ENCODE measurements around the gene TP53I11. TPM values are rescaled to one million over a fixed set of nuclear protein-coding genes. Genes with fewer than 3 reads are reported as not detected.

TP53I11 gene
- total RNA-seq, 1 donor from 2014 or later, result 23.1 TPM

- Histone ChIP-seq H4K20me1 (ENCODE audit: low read depth) (no peaks in the 10 kb centered on the region), H3K9me3 (ENCODE audit: low read depth) (no peaks in the 10 kb centered on the region), H3K27me3 (no peaks in the 10 kb centered on the region), H2AFZ (replicated peaks) (no peak overlapping the region), H3K4me3 (no peak overlapping the region), H3K4me1 (peaks cover 17% of the 10 kb centered on the region), H3K9ac (no peak overlapping the region), H3F3A (ENCODE audit: low read depth) (no peaks in the 10 kb centered on the region), H3K36me3 (no peaks in the 10 kb centered on the region), H3K4me2 (no peak overlapping the region), H3K27ac (no peak overlapping the region), H3K79me2 (ENCODE audit: low read depth) (no peaks in the 10 kb centered on the region)
- no peak overlapping the region for H3K4me3 Mint-ChIP-seq
- H3K27ac Mint-ChIP-seq, result no peak overlapping the region
- H3K4me1 Mint-ChIP-seq, result peaks cover 27% of the 10 kb centered on the region
- peaks cover 7% of the 10 kb centered on the region for H3K27me3 Mint-ChIP-seq (ENCODE audit: insufficient read depth, low read depth)
- TF ChIP-seq EZH2phosphoT487 (IDR thresholded peaks at IDR 0.05) (no peak), CTCF (IDR thresholded peaks at IDR 0.05) (no peak), EZH2 (IDR thresholded peaks at IDR 0.05) (no peak)
- H3K9me3 Mint-ChIP-seq, result no peaks in the 10 kb centered on the region
- no peak for DNase-seq (ENCODE audit: low spot score)
- H3K36me3 Mint-ChIP-seq, result peaks cover 16% of the 10 kb centered on the region
These were observed 34.4 kb downstream of the TP53I11 start for GRCh38 chr11:44916331-44916730.

- Histone ChIP-seq H3K4me1 (peaks cover 20% of the 10 kb centered on the region), H3K4me2 (no peak overlapping the region), H3K4me3 (no peak overlapping the region), H2AFZ (replicated peaks) (no peak overlapping the region), H3K9ac (no peak overlapping the region), H3F3A (ENCODE audit: low read depth) (no peaks in the 10 kb centered on the region), H3K79me2 (ENCODE audit: low read depth) (no peaks in the 10 kb centered on the region), H3K9me3 (ENCODE audit: low read depth) (no peaks in the 10 kb centered on the region), H3K36me3 (no peaks in the 10 kb centered on the region), H4K20me1 (ENCODE audit: low read depth) (no peaks in the 10 kb centered on the region), H3K27ac (no peak overlapping the region), H3K27me3 (no peaks in the 10 kb centered on the region)
- Mint-ChIP-seq H3K9me3 (no peaks in the 10 kb centered on the region), H3K4me1 (peaks cover 33% of the 10 kb centered on the region), H3K4me3 (no peak overlapping the region), H3K36me3 (peaks cover 18% of the 10 kb centered on the region), H3K27me3 (ENCODE audit: insufficient read depth, low read depth) (peaks cover 7% of the 10 kb centered on the region), H3K27ac (no peak overlapping the region)
- TF ChIP-seq CTCF (IDR thresholded peaks at IDR 0.05), result no peak
- no peak for TF ChIP-seq EZH2 (IDR thresholded peaks at IDR 0.05)
- no peak for TF ChIP-seq EZH2phosphoT487 (IDR thresholded peaks at IDR 0.05)
- no peak for DNase-seq (ENCODE audit: low spot score)
These were observed 35.1 kb downstream of the TP53I11 start for GRCh38 chr11:44915621-44916020.

GRCh38 chr11:44915004-44915403, 35.7 kb downstream of the TP53I11 start:
- H3K36me3 ChIP-seq, result no peaks in the 10 kb centered on the region
- peaks cover 6% of the 10 kb centered on the region for H3K27me3 Mint-ChIP-seq (ENCODE audit: insufficient read depth, low read depth)
- DNase-seq (ENCODE audit: low spot score), result no peak

More at GRCh38 chr11:44915004-44915403, 35.7 kb downstream of the TP53I11 start:
- TF ChIP-seq EZH2 (IDR thresholded peaks at IDR 0.05), result no peak
- no peak for TF ChIP-seq EZH2phosphoT487 (IDR thresholded peaks at IDR 0.05)
- no peak for TF ChIP-seq CTCF (IDR thresholded peaks at IDR 0.05)
- no peaks in the 10 kb centered on the region for H3K79me2 ChIP-seq (ENCODE audit: low read depth)
- H3K27me3 ChIP-seq, result no peaks in the 10 kb centered on the region
- no peaks in the 10 kb centered on the region for H4K20me1 ChIP-seq (ENCODE audit: low read depth)
- H3K9me3 ChIP-seq (ENCODE audit: low read depth), result no peaks in the 10 kb centered on the region
- no peak overlapping the region for H2AFZ ChIP-seq (replicated peaks)
- H3K4me2 ChIP-seq, result no peak overlapping the region
- peaks cover 18% of the 10 kb centered on the region for H3K36me3 Mint-ChIP-seq
- H3K4me1 Mint-ChIP-seq, result peaks cover 33% of the 10 kb centered on the region
- no peak overlapping the region for H3K9ac ChIP-seq
- no peak overlapping the region for H3K27ac Mint-ChIP-seq
- H3K4me3 Mint-ChIP-seq, result no peak overlapping the region
- H3K4me1 ChIP-seq, result peaks cover 14% of the 10 kb centered on the region
- H3K9me3 Mint-ChIP-seq, result no peaks in the 10 kb centered on the region
- H3K27ac ChIP-seq, result no peak overlapping the region
- H3K4me3 ChIP-seq, result no peak overlapping the region
- no peaks in the 10 kb centered on the region for H3F3A ChIP-seq (ENCODE audit: low read depth)

Measured in neural progenitor cell (in vitro differentiated cells).